Measurements from ENCODE around the gene PBRM1.

DNA sequence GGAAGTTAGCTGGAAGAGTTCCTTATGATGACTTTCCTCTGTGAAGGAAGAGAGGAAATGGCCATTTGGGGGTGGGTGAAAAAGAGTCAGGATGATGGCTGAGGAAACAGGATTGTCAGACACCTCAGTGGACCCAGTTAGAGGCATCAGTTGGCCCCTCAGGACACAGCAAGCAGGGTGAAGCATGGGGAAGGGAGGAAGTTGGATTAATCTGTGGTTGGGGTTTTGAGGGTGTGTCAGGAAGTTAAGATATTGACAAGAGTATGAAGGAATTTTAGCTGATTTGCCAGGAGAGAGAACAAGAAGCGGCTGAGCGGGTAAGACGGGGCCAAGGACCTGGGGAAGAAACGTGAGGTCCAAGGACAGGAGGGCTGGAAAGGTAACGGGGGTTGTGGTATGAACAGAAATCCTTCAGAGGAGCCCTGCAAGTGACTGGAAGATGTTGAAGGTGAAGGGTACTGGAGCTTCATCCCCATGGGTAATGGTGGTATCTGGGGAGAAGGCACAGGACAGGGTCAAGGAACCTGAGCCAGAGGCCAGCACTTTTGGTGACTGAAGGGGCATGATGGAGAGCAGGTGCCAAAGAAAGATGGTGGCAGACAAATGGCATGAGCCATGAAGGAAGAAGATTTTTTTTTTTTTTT, 146.6 kb downstream of the PBRM1 start:
- TF ChIP-seq, protein P1, sequence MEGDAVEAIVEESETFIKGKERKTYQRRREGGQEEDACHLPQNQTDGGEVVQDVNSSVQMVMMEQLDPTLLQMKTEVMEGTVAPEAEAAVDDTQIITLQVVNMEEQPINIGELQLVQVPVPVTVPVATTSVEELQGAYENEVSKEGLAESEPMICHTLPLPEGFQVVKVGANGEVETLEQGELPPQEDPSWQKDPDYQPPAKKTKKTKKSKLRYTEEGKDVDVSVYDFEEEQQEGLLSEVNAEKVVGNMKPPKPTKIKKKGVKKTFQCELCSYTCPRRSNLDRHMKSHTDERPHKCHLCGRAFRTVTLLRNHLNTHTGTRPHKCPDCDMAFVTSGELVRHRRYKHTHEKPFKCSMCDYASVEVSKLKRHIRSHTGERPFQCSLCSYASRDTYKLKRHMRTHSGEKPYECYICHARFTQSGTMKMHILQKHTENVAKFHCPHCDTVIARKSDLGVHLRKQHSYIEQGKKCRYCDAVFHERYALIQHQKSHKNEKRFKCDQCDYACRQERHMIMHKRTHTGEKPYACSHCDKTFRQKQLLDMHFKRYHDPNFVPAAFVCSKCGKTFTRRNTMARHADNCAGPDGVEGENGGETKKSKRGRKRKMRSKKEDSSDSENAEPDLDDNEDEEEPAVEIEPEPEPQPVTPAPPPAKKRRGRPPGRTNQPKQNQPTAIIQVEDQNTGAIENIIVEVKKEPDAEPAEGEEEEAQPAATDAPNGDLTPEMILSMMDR (IDR thresholded peaks at IDR 0.05; ENCODE audit: poor library complexity), result no peak
- no peak for TF ChIP-seq EZH2 (IDR thresholded peaks at IDR 0.05; ENCODE audit: borderline replicate concordance)
